BE2C (cell line): ENCODE results near the gene GMPR.

Experiments used
- DNase-seq: peaks from one replicate; pipeline ENCODE4 v3.0.0-alpha.2; 2020
- H3K27me3 ChIP-seq: fragments of 250-450 bp; sonication (Bioruptor Pico); 2 replicates; pipeline ENCODE4 v1.5.1; 2020; ENCODE audit warnings: mild to moderate bottlenecking
- H3K36me3 ChIP-seq: fragments of 250-450 bp; sonication (Bioruptor Pico); 2 replicates; pipeline ENCODE4 v1.5.1; 2020; ENCODE audit warnings: mild to moderate bottlenecking
- H3K4me1 ChIP-seq: fragments of 250-450 bp; sonication (Bioruptor Pico); 2 replicates; pipeline ENCODE4 v1.5.1; 2020
- H3K4me3 ChIP-seq: 2 replicates; pipeline ENCODE4 v1.5.1; 2011; ENCODE audit warnings: low read depth, low read length
- H3K9me3 ChIP-seq: fragments of 250-450 bp; sonication (Bioruptor Pico); 2 replicates; pipeline ENCODE4 v1.5.1; 2020
- TF ChIP-seq, protein P1 (sequence below): IDR thresholded peaks from 2 replicates; pipeline ENCODE4 v1.5.1; 2012; ENCODE audit warnings: mild to moderate bottlenecking, low read depth, low read length

GMPR gene

GRCh38 chr6:16206595-16207037, 31.8 kb upstream of the GMPR start:
- no peak overlapping the region for H3K4me3 ChIP-seq
- TF ChIP-seq, protein P1, sequence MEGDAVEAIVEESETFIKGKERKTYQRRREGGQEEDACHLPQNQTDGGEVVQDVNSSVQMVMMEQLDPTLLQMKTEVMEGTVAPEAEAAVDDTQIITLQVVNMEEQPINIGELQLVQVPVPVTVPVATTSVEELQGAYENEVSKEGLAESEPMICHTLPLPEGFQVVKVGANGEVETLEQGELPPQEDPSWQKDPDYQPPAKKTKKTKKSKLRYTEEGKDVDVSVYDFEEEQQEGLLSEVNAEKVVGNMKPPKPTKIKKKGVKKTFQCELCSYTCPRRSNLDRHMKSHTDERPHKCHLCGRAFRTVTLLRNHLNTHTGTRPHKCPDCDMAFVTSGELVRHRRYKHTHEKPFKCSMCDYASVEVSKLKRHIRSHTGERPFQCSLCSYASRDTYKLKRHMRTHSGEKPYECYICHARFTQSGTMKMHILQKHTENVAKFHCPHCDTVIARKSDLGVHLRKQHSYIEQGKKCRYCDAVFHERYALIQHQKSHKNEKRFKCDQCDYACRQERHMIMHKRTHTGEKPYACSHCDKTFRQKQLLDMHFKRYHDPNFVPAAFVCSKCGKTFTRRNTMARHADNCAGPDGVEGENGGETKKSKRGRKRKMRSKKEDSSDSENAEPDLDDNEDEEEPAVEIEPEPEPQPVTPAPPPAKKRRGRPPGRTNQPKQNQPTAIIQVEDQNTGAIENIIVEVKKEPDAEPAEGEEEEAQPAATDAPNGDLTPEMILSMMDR: peak; percentile 98
- peak; percentile 48 for DNase-seq
- H3K27me3 ChIP-seq: peaks cover 5% of the 10 kb centered on the region
- peaks cover 11% of the 10 kb centered on the region for H3K4me1 ChIP-seq
- no peaks in the 10 kb centered on the region for H3K36me3 ChIP-seq
- H3K9me3 ChIP-seq: no peaks in the 10 kb centered on the region; the same call in 1 of the 2 replicates

GRCh38 chr6:16208989-16209388, 29.4 kb upstream of the GMPR start:
- Histone ChIP-seq H3K9me3 (no peaks in the 10 kb centered on the region), H3K4me3 (no peak overlapping the region), H3K27me3 (peaks cover 8% of the 10 kb centered on the region), H3K4me1 (peaks cover 11% of the 10 kb centered on the region), H3K36me3 (no peaks in the 10 kb centered on the region)
- DNase-seq: no peak
- TF ChIP-seq, protein P1: no peak

DNA sequence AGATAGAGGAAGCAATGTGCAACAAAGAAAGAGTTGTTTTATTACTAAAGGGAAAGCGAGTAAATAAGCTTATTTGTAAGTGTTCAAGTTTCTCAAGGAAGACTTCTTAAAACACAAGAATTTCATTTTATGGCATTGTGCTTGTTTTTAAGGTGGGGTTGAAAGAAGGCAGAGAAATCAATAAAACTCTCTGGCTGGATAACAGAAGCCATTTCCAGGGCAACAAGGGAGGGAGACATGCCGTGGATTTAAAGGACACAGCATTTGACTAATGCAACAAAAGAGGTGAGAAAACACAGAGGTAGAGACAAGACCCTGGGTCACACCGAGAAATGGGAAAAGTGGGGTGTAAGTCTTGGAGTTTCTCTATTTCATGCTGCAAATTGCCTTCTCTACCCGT, 28.8 kb upstream of the GMPR start:
- TF ChIP-seq, protein P1: no peak
- no peaks in the 10 kb centered on the region for H3K9me3 ChIP-seq
- H3K4me1 ChIP-seq: peaks cover 11% of the 10 kb centered on the region
- no peaks in the 10 kb centered on the region for H3K36me3 ChIP-seq
- no peak for DNase-seq
- H3K4me3 ChIP-seq: no peak overlapping the region
- peaks cover 8% of the 10 kb centered on the region for H3K27me3 ChIP-seq

DNA sequence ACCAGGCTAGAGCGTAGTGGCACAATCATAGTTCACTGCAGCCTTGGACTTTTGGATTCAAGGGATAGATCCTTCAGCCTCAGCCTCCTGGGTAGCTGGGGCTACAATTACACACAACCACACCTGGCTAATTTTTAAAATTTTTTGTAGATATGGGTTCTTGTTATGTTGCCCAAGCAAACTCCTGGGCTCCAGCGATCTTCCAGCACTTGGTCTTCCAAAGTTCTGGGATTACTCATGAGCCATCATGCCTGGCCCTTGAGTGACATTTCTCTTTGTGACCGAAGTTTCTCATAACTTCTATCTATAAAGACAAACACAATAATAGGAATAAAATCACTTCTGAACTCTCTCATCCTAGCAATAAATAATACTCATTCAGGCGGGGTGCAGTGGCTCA, 26.1 kb upstream of the GMPR start:
- H3K4me1 ChIP-seq: no peaks in the 10 kb centered on the region
- TF ChIP-seq, protein P1: no peak
- no peaks in the 10 kb centered on the region; the same call in 1 of the 2 replicates for H3K9me3 ChIP-seq
- no peak overlapping the region for H3K4me3 ChIP-seq
- H3K36me3 ChIP-seq: no peaks in the 10 kb centered on the region
- H3K27me3 ChIP-seq: peaks cover 8% of the 10 kb centered on the region
- no peak for DNase-seq

- H3K36me3 ChIP-seq: no peaks in the 10 kb centered on the region
- TF ChIP-seq, protein P1: no peak
- peaks cover 4% of the 10 kb centered on the region; the same call in 1 of the 2 replicates for H3K27me3 ChIP-seq
- no peak for DNase-seq
- no peaks in the 10 kb centered on the region; the same call in 1 of the 2 replicates for H3K9me3 ChIP-seq
- H3K4me3 ChIP-seq: no peak overlapping the region
- no peaks in the 10 kb centered on the region for H3K4me1 ChIP-seq
These were observed 21.8 kb upstream of the GMPR start for GRCh38 chr6:16216501-16217155.

DNA sequence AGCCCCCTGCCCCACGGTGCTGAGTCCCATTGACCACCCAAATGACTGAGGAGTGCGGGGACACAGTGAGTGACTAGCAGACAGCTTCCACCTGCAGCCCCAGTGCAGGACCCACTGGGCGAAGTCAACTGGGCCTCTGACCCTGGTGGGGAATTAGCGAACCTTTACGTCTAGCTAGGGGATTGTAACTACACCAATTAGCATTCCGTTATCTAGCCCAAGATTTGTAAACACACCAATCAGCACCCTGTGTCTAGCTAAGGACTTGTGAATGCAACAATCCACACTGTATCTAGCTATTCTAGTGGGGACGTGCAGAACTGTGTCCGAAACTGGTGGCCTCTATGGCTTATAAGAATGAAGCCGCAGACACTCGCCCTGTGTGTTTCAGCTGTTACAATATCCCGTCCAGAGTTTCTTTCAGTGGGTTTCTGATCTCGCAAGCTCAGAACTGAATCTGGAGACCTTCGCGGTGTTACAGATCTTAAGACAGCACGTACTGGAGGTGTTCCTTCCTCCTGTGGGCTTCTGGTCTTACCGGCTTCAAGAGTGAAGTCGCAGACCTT, 21.1 kb upstream of the GMPR start:
- TF ChIP-seq, protein P1: no peak
- H3K9me3 ChIP-seq: no peaks in the 10 kb centered on the region; the same call in 1 of the 2 replicates
- peaks cover 4% of the 10 kb centered on the region; the same call in 1 of the 2 replicates for H3K27me3 ChIP-seq
- H3K4me3 ChIP-seq: no peak overlapping the region
- no peaks in the 10 kb centered on the region for H3K36me3 ChIP-seq
- H3K4me1 ChIP-seq: no peaks in the 10 kb centered on the region
- no peak for DNase-seq
